Measurements from ENCODE around the gene RC3H1.

DNA sequence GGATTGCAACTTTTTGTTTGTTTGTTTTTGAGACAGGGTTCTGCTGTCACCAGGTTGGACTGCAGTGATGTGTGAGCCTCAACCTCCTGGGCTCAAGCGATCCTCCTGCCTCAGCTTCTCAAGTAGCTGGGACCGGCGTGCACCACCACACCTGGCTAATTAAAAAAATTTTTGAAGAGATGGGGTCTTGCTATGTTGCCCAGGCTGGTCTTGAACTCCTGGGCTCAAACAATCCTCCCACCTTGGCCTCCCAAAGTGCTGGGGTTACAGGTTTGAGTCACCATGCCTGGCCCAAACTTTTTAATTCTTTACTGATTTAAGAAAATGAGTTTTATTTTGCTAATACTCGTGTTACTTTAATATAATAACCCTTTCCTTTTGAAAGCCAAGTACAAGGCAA is 73.6 kb downstream of the RC3H1 start:
- no peak for TF ChIP-seq GABPA (IDR thresholded peaks at IDR 0.05; ENCODE audit: low read depth)
- TF ChIP-seq, protein P1, sequence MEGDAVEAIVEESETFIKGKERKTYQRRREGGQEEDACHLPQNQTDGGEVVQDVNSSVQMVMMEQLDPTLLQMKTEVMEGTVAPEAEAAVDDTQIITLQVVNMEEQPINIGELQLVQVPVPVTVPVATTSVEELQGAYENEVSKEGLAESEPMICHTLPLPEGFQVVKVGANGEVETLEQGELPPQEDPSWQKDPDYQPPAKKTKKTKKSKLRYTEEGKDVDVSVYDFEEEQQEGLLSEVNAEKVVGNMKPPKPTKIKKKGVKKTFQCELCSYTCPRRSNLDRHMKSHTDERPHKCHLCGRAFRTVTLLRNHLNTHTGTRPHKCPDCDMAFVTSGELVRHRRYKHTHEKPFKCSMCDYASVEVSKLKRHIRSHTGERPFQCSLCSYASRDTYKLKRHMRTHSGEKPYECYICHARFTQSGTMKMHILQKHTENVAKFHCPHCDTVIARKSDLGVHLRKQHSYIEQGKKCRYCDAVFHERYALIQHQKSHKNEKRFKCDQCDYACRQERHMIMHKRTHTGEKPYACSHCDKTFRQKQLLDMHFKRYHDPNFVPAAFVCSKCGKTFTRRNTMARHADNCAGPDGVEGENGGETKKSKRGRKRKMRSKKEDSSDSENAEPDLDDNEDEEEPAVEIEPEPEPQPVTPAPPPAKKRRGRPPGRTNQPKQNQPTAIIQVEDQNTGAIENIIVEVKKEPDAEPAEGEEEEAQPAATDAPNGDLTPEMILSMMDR (IDR thresholded peaks at IDR 0.05; ENCODE audit: insufficient read depth, low read length) = no peak
- TF ChIP-seq POLR2AphosphoS5 (IDR thresholded peaks at IDR 0.05; ENCODE audit: low read depth) = no peak
- no peak for TF ChIP-seq SPI1 (IDR thresholded peaks at IDR 0.05; ENCODE audit: borderline replicate concordance, low read depth)
- TF ChIP-seq, protein P2, sequence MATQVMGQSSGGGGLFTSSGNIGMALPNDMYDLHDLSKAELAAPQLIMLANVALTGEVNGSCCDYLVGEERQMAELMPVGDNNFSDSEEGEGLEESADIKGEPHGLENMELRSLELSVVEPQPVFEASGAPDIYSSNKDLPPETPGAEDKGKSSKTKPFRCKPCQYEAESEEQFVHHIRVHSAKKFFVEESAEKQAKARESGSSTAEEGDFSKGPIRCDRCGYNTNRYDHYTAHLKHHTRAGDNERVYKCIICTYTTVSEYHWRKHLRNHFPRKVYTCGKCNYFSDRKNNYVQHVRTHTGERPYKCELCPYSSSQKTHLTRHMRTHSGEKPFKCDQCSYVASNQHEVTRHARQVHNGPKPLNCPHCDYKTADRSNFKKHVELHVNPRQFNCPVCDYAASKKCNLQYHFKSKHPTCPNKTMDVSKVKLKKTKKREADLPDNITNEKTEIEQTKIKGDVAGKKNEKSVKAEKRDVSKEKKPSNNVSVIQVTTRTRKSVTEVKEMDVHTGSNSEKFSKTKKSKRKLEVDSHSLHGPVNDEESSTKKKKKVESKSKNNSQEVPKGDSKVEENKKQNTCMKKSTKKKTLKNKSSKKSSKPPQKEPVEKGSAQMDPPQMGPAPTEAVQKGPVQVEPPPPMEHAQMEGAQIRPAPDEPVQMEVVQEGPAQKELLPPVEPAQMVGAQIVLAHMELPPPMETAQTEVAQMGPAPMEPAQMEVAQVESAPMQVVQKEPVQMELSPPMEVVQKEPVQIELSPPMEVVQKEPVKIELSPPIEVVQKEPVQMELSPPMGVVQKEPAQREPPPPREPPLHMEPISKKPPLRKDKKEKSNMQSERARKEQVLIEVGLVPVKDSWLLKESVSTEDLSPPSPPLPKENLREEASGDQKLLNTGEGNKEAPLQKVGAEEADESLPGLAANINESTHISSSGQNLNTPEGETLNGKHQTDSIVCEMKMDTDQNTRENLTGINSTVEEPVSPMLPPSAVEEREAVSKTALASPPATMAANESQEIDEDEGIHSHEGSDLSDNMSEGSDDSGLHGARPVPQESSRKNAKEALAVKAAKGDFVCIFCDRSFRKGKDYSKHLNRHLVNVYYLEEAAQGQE (IDR thresholded peaks at IDR 0.05; ENCODE audit: insufficient replicate concordance, low read depth) = no peak
